HPDE6-E6E7 (cell line): Measurements from ENCODE around the gene WASL.
"Not testable (repeated sequence)": the region's sequence is repeated elsewhere in the genome, so short reads cannot be mapped to it uniquely, and the experiment has no call there.

Source experiments
- DNase-seq: peaks from one replicate; pipeline ENCODE4 v3.0.0; 2011; ENCODE audit warnings: missing footprints; ENCODE audit errors: extremely low spot score

WASL gene

GRCh38 chr7:123769371-123769770 is 20.6 kb upstream of the WASL start:
- peak; percentile 53 for DNase-seq

GRCh38 chr7:123768493-123768892 is 19.7 kb upstream of the WASL start:
- no peak for DNase-seq

- no peak for DNase-seq
Observed at GRCh38 chr7:123763191-123763661, 14.4 kb upstream of the WASL start.

- DNase-seq = no peak
Observed at GRCh38 chr7:123761729-123762128, 12.9 kb upstream of the WASL start.

GRCh38 chr7:123757095-123757494 is 8.3 kb upstream of the WASL start:
- DNase-seq = peak; percentile 51

- no peak for DNase-seq
Observed at GRCh38 chr7:123755338-123755737, 6.5 kb upstream of the WASL start.

GRCh38 chr7:123754271-123754871 is 5.6 kb upstream of the WASL start:
- no peak for DNase-seq

GRCh38 chr7:123752534-123752933 is 3.7 kb upstream of the WASL start:
- no peak for DNase-seq

GRCh38 chr7:123751821-123752220 is 3.0 kb upstream of the WASL start:
- DNase-seq = no peak

- no peak for DNase-seq
Observed at GRCh38 chr7:123750389-123751230, 1.8 kb upstream of the WASL start.

GRCh38 chr7:123749537-123749857 is 694 bp upstream of the WASL start:
- DNase-seq = peak; percentile 52

GRCh38 chr7:123748171-123748733 is 551 bp downstream of the WASL start:
- peak; percentile 37 for DNase-seq

- peak; percentile 51 for DNase-seq
Observed at GRCh38 chr7:123747620-123748141, 1.1 kb downstream of the WASL start.

GRCh38 chr7:123746931-123747488 is 1.8 kb downstream of the WASL start:
- no peak for DNase-seq

- no peak for DNase-seq
Observed at GRCh38 chr7:123746055-123746454, 2.7 kb downstream of the WASL start.

GRCh38 chr7:123745437-123745836 is 3.4 kb downstream of the WASL start:
- DNase-seq = no peak

GRCh38 chr7:123744416-123744815 is 4.4 kb downstream of the WASL start:
- DNase-seq = no peak

- no peak for DNase-seq
Observed at GRCh38 chr7:123741940-123742339, 6.9 kb downstream of the WASL start.

GRCh38 chr7:123738808-123739207 is 10.0 kb downstream of the WASL start:
- no peak for DNase-seq

GRCh38 chr7:123738356-123738755 is 10.4 kb downstream of the WASL start:
- DNase-seq = no peak

- DNase-seq = not testable (repeated sequence)
Observed at GRCh38 chr7:123737168-123737674, 11.6 kb downstream of the WASL start.

- no peak for DNase-seq
Observed at GRCh38 chr7:123735539-123735938, 13.3 kb downstream of the WASL start.
